NT2/D1 (cell line): Measurements from ENCODE around the gene PELI2.

Experiments
- SUZ12 ChIP-seq: IDR thresholded peaks from 2 replicates; pipeline ENCODE4 v1.6.1; 2011; ENCODE audit not compliant: insufficient read length, insufficient read depth; ENCODE audit errors: extremely low read depth
- YY1 ChIP-seq: IDR thresholded peaks from 2 replicates; pipeline ENCODE4 v1.6.1; 2011; ENCODE audit not compliant: insufficient read length, insufficient read depth
- ZNF274 ChIP-seq: IDR thresholded peaks from 2 replicates; pipeline ENCODE4 v1.6.1; 2011; ENCODE audit warnings: mild to moderate bottlenecking, low read depth, low read length

- TF ChIP-seq ZNF274, result no peak
- no peak for TF ChIP-seq YY1
- TF ChIP-seq SUZ12, result no peak
These were observed 98.6 kb downstream of the PELI2 start for GRCh38 chr14:56216626-56217379.
